ENCODE measurements around the gene PRSS38. TPM values are rescaled to one million over a fixed set of nuclear protein-coding genes. Genes with fewer than 3 reads are reported as not detected.

The PRSS38 gene
- polyA plus RNA-seq, 3 donors, result not detected

DNA sequence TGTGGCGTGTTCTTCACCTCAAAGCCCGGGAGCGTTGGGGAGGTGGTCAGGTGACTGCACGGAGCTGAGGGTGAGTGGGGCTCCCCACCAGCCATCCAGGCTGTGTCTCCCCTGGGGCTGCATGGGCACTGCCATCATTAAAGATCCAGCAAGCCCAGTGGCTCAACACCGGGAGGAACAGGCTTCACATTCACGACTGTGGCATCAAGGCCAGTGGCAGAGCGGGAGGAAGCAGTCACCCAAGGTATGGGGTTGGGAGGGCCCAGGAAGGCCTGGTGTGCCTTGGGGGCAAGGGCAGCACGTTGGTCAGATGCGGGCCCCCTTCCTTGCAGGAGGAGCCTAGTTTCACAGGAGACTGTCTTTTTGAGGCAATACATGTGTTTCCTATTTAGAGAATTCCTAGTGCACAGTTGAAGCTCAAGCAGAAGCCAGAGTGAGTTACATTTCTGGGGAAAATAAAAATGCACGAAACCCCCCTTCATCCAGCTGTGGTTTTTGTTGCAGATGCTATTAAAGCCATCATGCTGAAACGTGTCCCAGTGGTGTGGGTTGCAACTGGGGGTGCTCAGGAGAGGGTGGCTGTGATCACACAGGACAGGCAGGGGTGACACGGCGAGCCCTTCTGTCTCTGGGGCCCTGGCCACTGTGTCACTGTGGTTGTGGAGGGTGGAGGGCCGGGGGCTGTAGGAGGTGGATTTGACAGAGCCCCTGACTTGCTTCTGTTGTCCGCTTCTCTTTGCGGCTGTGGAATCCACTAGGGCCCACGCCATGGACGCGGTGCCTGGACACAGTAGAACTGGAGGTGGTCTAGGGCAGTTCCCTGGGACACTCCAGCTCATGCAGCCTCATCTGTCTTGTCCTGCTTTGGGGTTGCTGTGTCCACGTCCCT lies 46.2 kb upstream of the PRSS38 start:
- no peaks in the 10 kb centered on the region for H3K79me2 ChIP-seq (ENCODE audit: insufficient read depth, low read length)

GRCh38 chr1:227769936-227770494 lies 45.5 kb upstream of the PRSS38 start:
- H3K27me3 Mint-ChIP-seq (ENCODE audit: low read depth in 3 of 3), result no peaks in the 10 kb centered on the region
- H3K4me1 ChIP-seq (ENCODE audit: control insufficient read depth in 1 of 2, insufficient read depth in 2 of 2, low read length in 2 of 2), result peaks cover 0 to 6% of the 10 kb centered on the region in 2 donors

More for the DNA sequence above, 46.2 kb upstream of the PRSS38 start:
- H3K9ac ChIP-seq (ENCODE audit: insufficient read depth, low read length, poor library complexity, severe bottlenecking), result no peak overlapping the region
- no peaks in the 10 kb centered on the region for H3K27me3 ChIP-seq (ENCODE audit: control insufficient read depth in 2 of 2, insufficient read depth in 2 of 2, low read length in 2 of 2)
- H3K27me3 Mint-ChIP-seq (ENCODE audit: low read depth in 3 of 3), result no peaks in the 10 kb centered on the region
- H3K4me3 Mint-ChIP-seq, result no peak overlapping the region
- H3K9me3 Mint-ChIP-seq, result no peaks in the 10 kb centered on the region
- H3K9me3 ChIP-seq (replicated peaks in 1 of 2; ENCODE audit: control insufficient read depth in 1 of 2, insufficient read depth in 1 of 2, low read length in 2 of 2), result no peaks in the 10 kb centered on the region
- no peak overlapping the region for H2AFZ ChIP-seq (ENCODE audit: insufficient read depth, low read depth, low read length, poor library complexity, severe bottlenecking)
- no peak for DNase-seq
- peaks cover 16% of the 10 kb centered on the region for H3K4me1 Mint-ChIP-seq
- TF ChIP-seq, protein P1, sequence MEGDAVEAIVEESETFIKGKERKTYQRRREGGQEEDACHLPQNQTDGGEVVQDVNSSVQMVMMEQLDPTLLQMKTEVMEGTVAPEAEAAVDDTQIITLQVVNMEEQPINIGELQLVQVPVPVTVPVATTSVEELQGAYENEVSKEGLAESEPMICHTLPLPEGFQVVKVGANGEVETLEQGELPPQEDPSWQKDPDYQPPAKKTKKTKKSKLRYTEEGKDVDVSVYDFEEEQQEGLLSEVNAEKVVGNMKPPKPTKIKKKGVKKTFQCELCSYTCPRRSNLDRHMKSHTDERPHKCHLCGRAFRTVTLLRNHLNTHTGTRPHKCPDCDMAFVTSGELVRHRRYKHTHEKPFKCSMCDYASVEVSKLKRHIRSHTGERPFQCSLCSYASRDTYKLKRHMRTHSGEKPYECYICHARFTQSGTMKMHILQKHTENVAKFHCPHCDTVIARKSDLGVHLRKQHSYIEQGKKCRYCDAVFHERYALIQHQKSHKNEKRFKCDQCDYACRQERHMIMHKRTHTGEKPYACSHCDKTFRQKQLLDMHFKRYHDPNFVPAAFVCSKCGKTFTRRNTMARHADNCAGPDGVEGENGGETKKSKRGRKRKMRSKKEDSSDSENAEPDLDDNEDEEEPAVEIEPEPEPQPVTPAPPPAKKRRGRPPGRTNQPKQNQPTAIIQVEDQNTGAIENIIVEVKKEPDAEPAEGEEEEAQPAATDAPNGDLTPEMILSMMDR (IDR thresholded peaks at IDR 0.05), result no peak
- H3K27ac Mint-ChIP-seq, result no peak overlapping the region
- H3K36me3 Mint-ChIP-seq, result peaks cover 49 to 52% of the 10 kb centered on the region in 2 donors
- H4K20me1 ChIP-seq (ENCODE audit: insufficient read depth, low read length), result no peaks in the 10 kb centered on the region
- peaks cover 15 to 41% of the 10 kb centered on the region in 2 donors for H3K36me3 ChIP-seq (replicated peaks in 1 of 2; ENCODE audit: control insufficient read depth in 1 of 2, insufficient read depth in 2 of 2, low read length in 2 of 2)
- intact Hi-C loops (cut with micrococcal nuclease), result no loop called here
- peaks cover 0 to 6% of the 10 kb centered on the region in 2 donors for H3K4me1 ChIP-seq (ENCODE audit: control insufficient read depth in 1 of 2, insufficient read depth in 2 of 2, low read length in 2 of 2)
- H3K4me3 ChIP-seq (replicated peaks in 1 of 3; ENCODE audit: low read depth in 2 of 3, low read length in 3 of 3), result no peak overlapping the region
- H3K27ac ChIP-seq (ENCODE audit: low read depth in 1 of 2, low read length in 2 of 2), result no peak overlapping the region
- WGBS (ENCODE audit: insufficient coverage), result 94% methylated on average over 18 of the region's 20 CpGs
- H3K4me2 ChIP-seq (replicated peaks; ENCODE audit: extremely low read depth, low read length, poor library complexity, severe bottlenecking), result no peak overlapping the region

More at GRCh38 chr1:227769936-227770494, 45.5 kb upstream of the PRSS38 start:
- Histone ChIP-seq H3K27ac (ENCODE audit: low read depth in 1 of 2, low read length in 2 of 2) (no peak overlapping the region), H4K20me1 (ENCODE audit: insufficient read depth, low read length) (no peaks in the 10 kb centered on the region), H3K9ac (ENCODE audit: insufficient read depth, low read length, poor library complexity, severe bottlenecking) (no peak overlapping the region), H3K4me2 (replicated peaks; ENCODE audit: extremely low read depth, low read length, poor library complexity, severe bottlenecking) (no peak overlapping the region), H3K79me2 (ENCODE audit: insufficient read depth, low read length) (no peaks in the 10 kb centered on the region), H3K4me3 (replicated peaks in 1 of 3; ENCODE audit: low read depth in 2 of 3, low read length in 3 of 3) (no peak overlapping the region), H3K9me3 (replicated peaks in 1 of 2; ENCODE audit: control insufficient read depth in 1 of 2, insufficient read depth in 1 of 2, low read length in 2 of 2) (no peaks in the 10 kb centered on the region), H3K36me3 (replicated peaks in 1 of 2; ENCODE audit: control insufficient read depth in 1 of 2, insufficient read depth in 2 of 2, low read length in 2 of 2) (peaks cover 17 to 40% of the 10 kb centered on the region in 2 donors), H2AFZ (ENCODE audit: insufficient read depth, low read depth, low read length, poor library complexity, severe bottlenecking) (no peak overlapping the region), H3K27me3 (ENCODE audit: control insufficient read depth in 2 of 2, insufficient read depth in 2 of 2, low read length in 2 of 2) (no peaks in the 10 kb centered on the region)
- 96% methylated on average over 11 of the region's 15 CpGs for WGBS (ENCODE audit: insufficient coverage)
- Mint-ChIP-seq H3K4me1 (peaks cover 13% of the 10 kb centered on the region), H3K36me3 (peaks cover 48 to 52% of the 10 kb centered on the region in 2 donors), H3K27ac (no peak overlapping the region), H3K4me3 (no peak overlapping the region), H3K9me3 (no peaks in the 10 kb centered on the region)
- DNase-seq, result no peak
- TF ChIP-seq, protein P1 (IDR thresholded peaks at IDR 0.05), result no peak
- intact Hi-C loops (cut with micrococcal nuclease), result no loop called here

Data from CD14-positive monocyte (primary cell).